HCT116 (cell line): Measurements from ENCODE around the gene APPL2. TPM values are rescaled to one million over a fixed set of nuclear protein-coding genes. Genes with fewer than 3 reads are reported as not detected.

Source experiments
- ATAC-seq: fragments of 200-7000 bp; cut with Tn5 transposase; 2 replicates; pipeline ENCODE4 v1.9.1; 2020; ENCODE audit warnings: mild to moderate bottlenecking, moderate library complexity
- BruUV-seq: library from RNA; stranded (reverse); fragments of 400-500 nt; replicated peaks from 2 replicates; lab custom pipeline; 2021; lab: Mats Ljungman, UMichigan
- CTCF ChIA-PET: fragments of 300-600 bp; sonication (Branson Sonifier 250); formaldehyde crosslinking; loops from one replicate; lab custom pipeline; 2021; ENCODE audit warnings: antibody characterized with exemption; lab: Charles Lee
- POLR2A ChIA-PET: fragments of 300-600, 350-600 bp; sonication (Branson Sonifier 250); formaldehyde crosslinking; loops from one replicate; lab custom pipeline; 2021; ENCODE audit warnings: antibody characterized with exemption; lab: Charles Lee
- RAD21 ChIA-PET, 2 experiments: fragments of 300-600 bp; sonication (Branson Sonifier 250); formaldehyde crosslinking; loops; one replicate each; lab custom pipeline; 2023; ENCODE audit warnings: low total read pairs in 2 of 2; ENCODE audit not compliant: uncharacterized antibody in 2 of 2, unreplicated experiment in 2 of 2, low non-redundant PET in 1 of 2; lab: Charles Lee
- DNase-seq: peaks from one replicate; pipeline ENCODE4 v3.0.0-alpha.2; 2010; ENCODE audit warnings: low read depth, low spot score
- H2AFZ ChIP-seq: fragments of 200-600 bp; shearing (Covaris generic), sonication (generic); 2 replicates; pipeline ENCODE4 v1.6.1; 2017; ENCODE audit warnings: low read depth, mixed run types, mixed read lengths, antibody characterized with exemption, low read length; ENCODE audit not compliant: poor library complexity, severe bottlenecking
- H3K27ac ChIP-seq: 2 replicates; pipeline ENCODE4 v1.5.1; 2012; ENCODE audit warnings: low read depth, low read length
- H3K27me3 ChIP-seq: fragments of 200-600 bp; sonication (generic); 2 replicates; pipeline ENCODE4 v1.6.1; 2016; ENCODE audit warnings: mixed run types, low read length, mixed read lengths; ENCODE audit not compliant: insufficient read depth
- H3K36me3 ChIP-seq, 2 experiments: fragments of 200-500 bp in 1 of 2; fragments of 200-600 bp in 1 of 2; sonication (Bioruptor generic) in 1 of 2; sonication (generic) in 1 of 2; 2 replicates each; pipeline versions ENCODE4 v1.5.1 to v1.6.1; 2014 to 2016; ENCODE audit warnings: low read length in 2 of 2, inconsistent platforms in 1 of 2, mixed read lengths in 1 of 2, mixed run types in 1 of 2; ENCODE audit not compliant: insufficient read depth in 2 of 2, control insufficient read depth in 1 of 2
- H3K4me1 ChIP-seq, 2 experiments: fragments of 200-600 bp in 1 of 2; sonication (generic) in 1 of 2; 2 replicates each; pipeline versions ENCODE4 v1.5.1 to v1.6.1; 2012 to 2017; ENCODE audit warnings: low read length in 2 of 2, inconsistent platforms in 1 of 2, mild to moderate bottlenecking in 1 of 2, mixed read lengths in 1 of 2, mixed run types in 1 of 2, moderate library complexity in 1 of 2; ENCODE audit not compliant: insufficient read depth in 2 of 2, control insufficient read depth in 1 of 2
- H3K4me2 ChIP-seq: fragments of 200-600 bp; sonication (generic); 2 replicates; pipeline ENCODE4 v1.6.1; 2017; ENCODE audit warnings: mixed run types, low read length, mixed read lengths
- H3K4me3 ChIP-seq, 2 experiments: fragments of 200-600 bp in 1 of 2; sonication (generic) in 1 of 2; replicated peaks in 1 of 2; 2 replicates each; pipeline ENCODE4 v1.5.1; 2011 to 2016; ENCODE audit warnings: low read length in 2 of 2, control low read depth in 1 of 2, low read depth in 1 of 2, mild to moderate bottlenecking in 1 of 2, mixed read lengths in 1 of 2, mixed run types in 1 of 2
- H3K79me2 ChIP-seq: fragments of 200-600 bp; sonication (generic); 2 replicates; pipeline ENCODE4 v1.6.1; 2017; ENCODE audit warnings: mild to moderate bottlenecking, mixed run types, low read length, moderate library complexity, mixed read lengths; ENCODE audit not compliant: insufficient read depth
- H3K9ac ChIP-seq: fragments of 200-600 bp; sonication (generic); 2 replicates; pipeline ENCODE4 v1.6.1; 2016; ENCODE audit warnings: low read length, mixed read lengths
- H3K9me2 ChIP-seq: fragments of 200-600 bp; sonication (generic), shearing (Covaris generic); 2 replicates; pipeline ENCODE4 v1.6.1; 2017; ENCODE audit warnings: mixed run types, mild to moderate bottlenecking, moderate library complexity; ENCODE audit not compliant: insufficient read depth
- H3K9me3 ChIP-seq, 2 experiments: fragments of 200-500 bp in 1 of 2; fragments of 200-600 bp in 1 of 2; sonication (Bioruptor generic) in 1 of 2; sonication (generic) in 1 of 2; 2 replicates each; pipeline ENCODE4 v1.6.1; 2014 to 2017; ENCODE audit warnings: low read length in 2 of 2, mixed read lengths in 2 of 2, inconsistent platforms in 1 of 2, low read depth in 1 of 2, mild to moderate bottlenecking in 1 of 2, mixed run types in 1 of 2, moderate library complexity in 1 of 2; ENCODE audit not compliant: control insufficient read depth in 1 of 2, insufficient read depth in 1 of 2
- H4K20me1 ChIP-seq: fragments of 200-600 bp; sonication (generic), shearing (Covaris generic); 2 replicates; pipeline ENCODE4 v1.6.1; 2017; ENCODE audit warnings: mixed run types, mild to moderate bottlenecking, moderate library complexity; ENCODE audit not compliant: insufficient read depth
- ATF3 ChIP-seq: IDR thresholded peaks from 2 replicates; pipeline ENCODE4 v1.6.1; 2012
- CTCF ChIP-seq, 3 experiments: fragments of 200-600 bp in 1 of 3; sonication (generic) in 1 of 3; IDR thresholded peaks in 2 of 3; conservative IDR thresholded peaks in 1 of 3; 2 replicates each; pipeline ENCODE4 v1.5.1; 2012 to 2017; ENCODE audit warnings: low read depth in 2 of 3, low read length in 2 of 3, antibody characterized with exemption in 1 of 3, borderline replicate concordance in 1 of 3, control low read depth in 1 of 3, mild to moderate bottlenecking in 1 of 3, mixed read lengths in 1 of 3, mixed run types in 1 of 3, moderate library complexity in 1 of 3; ENCODE audit not compliant: insufficient read depth in 1 of 3
- EGR1 ChIP-seq: IDR thresholded peaks from 2 replicates; pipeline ENCODE4 v1.6.1; 2012; ENCODE audit warnings: low read depth
- EZH2 ChIP-seq: fragments of 200-600 bp; sonication (generic); IDR thresholded peaks from 2 replicates; pipeline ENCODE4 v1.6.1; 2017; ENCODE audit warnings: antibody characterized with exemption, mixed run types
- MAX ChIP-seq: IDR thresholded peaks from 2 replicates; pipeline ENCODE4 v1.6.1; 2012
- POLR2A ChIP-seq: IDR thresholded peaks from 2 replicates; pipeline ENCODE4 v1.7.0; 2011; ENCODE audit warnings: borderline replicate concordance; ENCODE audit not compliant: insufficient read depth, insufficient read length; ENCODE audit errors: extremely low read depth
- RAD21 ChIP-seq: IDR thresholded peaks from 2 replicates; pipeline ENCODE4 v1.6.1; 2012; ENCODE audit warnings: low read depth, mild to moderate bottlenecking
- REST ChIP-seq: IDR thresholded peaks from 2 replicates; pipeline ENCODE4 v1.6.1; 2012; ENCODE audit warnings: low read depth
- SP1 ChIP-seq: IDR thresholded peaks from 2 replicates; pipeline ENCODE4 v1.6.1; 2012; ENCODE audit warnings: low read depth
- SRF ChIP-seq: IDR thresholded peaks from 2 replicates; pipeline ENCODE4 v1.6.1; 2012; ENCODE audit warnings: low read depth
- TCF7L2 ChIP-seq: IDR thresholded peaks from 2 replicates; pipeline ENCODE4 v1.7.0; 2011; ENCODE audit warnings: borderline replicate concordance, inconsistent platforms; ENCODE audit not compliant: insufficient read depth, insufficient read length; ENCODE audit errors: extremely low read depth
- YY1 ChIP-seq: IDR thresholded peaks from 2 replicates; pipeline ENCODE4 v1.6.1; 2011; ENCODE audit warnings: low read length, low read depth, moderate library complexity, mild to moderate bottlenecking; ENCODE audit not compliant: insufficient replicate concordance; ENCODE audit errors: extremely low read depth
- ZFX ChIP-seq: fragments of 450-650 bp; IDR thresholded peaks from 2 replicates; pipeline ENCODE4 v1.6.1; 2017
- ZNF274 ChIP-seq: fragments of 200-500 bp; sonication (Bioruptor generic); IDR thresholded peaks from 2 replicates; pipeline ENCODE4 v1.6.1; 2014; ENCODE audit warnings: mild to moderate bottlenecking, low read depth, low read length, inconsistent platforms
- intact Hi-C: fragments of 100-400 bp; cut with micrococcal nuclease; formaldehyde crosslinking; loops from 2 replicates; pipeline ENCODE4 v1.10.0; 2022
- total RNA-seq: library from RNA; stranded (reverse); gene quantifications from one replicate; pipeline ENCODE4 v1.2.1, GENCODE V29; 2021; ENCODE audit not compliant: unreplicated experiment

Gene APPL2
- total RNA-seq, 1 experiment from 2014 or later: 22.6 TPM

GRCh38 chr12:105166736-105167135, 69.2 kb downstream of the APPL2 start:
- Histone ChIP-seq H3K36me3 (peaks cover 14 to 17% of the 10 kb centered on the region in 2 experiments; a peak in 3 of 4 replicates), H3K27me3 (no peaks in the 10 kb centered on the region), H3K79me2 (no peaks in the 10 kb centered on the region), H3K9me2 (no peaks in the 10 kb centered on the region), H3K4me3 (no peak overlapping the region), H3K4me1 (no peaks in the 10 kb centered on the region), H2AFZ (no peak overlapping the region), H3K9ac (no peak overlapping the region), H3K27ac (no peak overlapping the region), H3K9me3 (no peaks in the 10 kb centered on the region), H3K4me2 (no peak overlapping the region), H4K20me1 (no peaks in the 10 kb centered on the region)
- intact Hi-C loops: loop anchor here (1.0 kb wide), 1 partner anchor 49 kb away; no protein-coding TSS in a partner anchor
- CTCF ChIA-PET: no interaction called here
- no TSS peak for BruUV-seq
- no peak for ATAC-seq
- no peak for TF ChIP-seq POLR2A
- no peak for TF ChIP-seq RAD21
- TF ChIP-seq SRF: no peak
- TF ChIP-seq ZFX: no peak
- no peak for TF ChIP-seq REST
- no peak for TF ChIP-seq YY1
- no peak for TF ChIP-seq MAX
- no peak for TF ChIP-seq EGR1
- TF ChIP-seq ATF3: no peak
- TF ChIP-seq CTCF (IDR thresholded peaks at IDR 0.05 in 2 of 3, conservative IDR thresholded peaks at IDR 0.05 in 1 of 3; ENCODE audit: borderline replicate concordance in 1 of 3, insufficient read depth in 1 of 3, low read depth in 2 of 3, low read length in 2 of 3): no peak
- no peak for TF ChIP-seq SP1
- TF ChIP-seq EZH2: no peak
- no peak for TF ChIP-seq TCF7L2
- no peak for TF ChIP-seq ZNF274
- no peak for DNase-seq
- POLR2A ChIA-PET: no interaction called here
- RAD21 ChIA-PET: no interaction called here
